ENCODE measurements around the gene EIF4G3. TPM values are rescaled to one million over a fixed set of nuclear protein-coding genes. Genes with fewer than 3 reads are reported as not detected.

Gene EIF4G3
- total and polyA plus RNA-seq, 2 donors (not counting 1 experiment from before 2014, with no cell fraction given) = 33.6 to 76.0 TPM

- Mint-ChIP-seq H3K27me3 (no peaks in the 10 kb centered on the region), H3K4me3 (no peak overlapping the region), H3K4me1 (no peaks in the 10 kb centered on the region), H3K9me3 (ENCODE audit: insufficient read depth) (no peaks in the 10 kb centered on the region), H3K27ac (no peak overlapping the region)
- H3K4me1 ChIP-seq (ENCODE audit: control insufficient read depth in 2 of 2, insufficient read depth in 2 of 2, low read length in 2 of 2) = no peaks in the 10 kb centered on the region
- H3K27ac ChIP-seq (ENCODE audit: low read length in 2 of 2) = no peak overlapping the region
- no peak overlapping the region for H3K9ac ChIP-seq (ENCODE audit: low read length)
- peaks cover 0 to 39% of the 10 kb centered on the region in 2 experiments for H3K36me3 ChIP-seq (replicated peaks in 1 of 2; ENCODE audit: control extremely low read depth in 1 of 2, control insufficient read depth in 1 of 2, extremely low read depth in 1 of 2, insufficient read depth in 2 of 2, low read length in 1 of 2)
- intact Hi-C loops (cut with micrococcal nuclease) = no loop called here
- no peak overlapping the region for H3K4me3 ChIP-seq (ENCODE audit: control extremely low read depth in 1 of 5, extremely low read depth in 1 of 5, insufficient read depth in 1 of 5, low read depth in 2 of 5, low read length in 4 of 5)
- DNase-seq = no peak
- ChIA-PET POLR2A (no interaction called here), CTCF (interaction anchor here (0.6 kb wide), 1 partner anchor 352 kb away, joined by 4 read pairs; no protein-coding TSS in a partner anchor)
- no peaks in the 10 kb centered on the region for H3K27me3 ChIP-seq (replicated peaks in 1 of 4; ENCODE audit: control extremely low read depth in 1 of 4, control insufficient read depth in 3 of 4, insufficient read depth in 4 of 4, low read length in 3 of 4)
- H3K79me2 ChIP-seq (ENCODE audit: control insufficient read depth, insufficient read depth, low read length) = no peaks in the 10 kb centered on the region
- no peak overlapping the region for H3K4me2 ChIP-seq (replicated peaks; ENCODE audit: low read depth, low read length, poor library complexity, severe bottlenecking)
- TF ChIP-seq CTCF (IDR thresholded peaks at IDR 0.05) = no peak
- TF ChIP-seq EZH2 (IDR thresholded peaks at IDR 0.05; ENCODE audit: borderline replicate concordance, insufficient read depth, low read depth, low read length, poor library complexity, severe bottlenecking) = no peak
- no peak for ATAC-seq (ENCODE audit: low read depth)
- peaks cover 0 to 3% (median 0%) of the 10 kb centered on the region in 3 donors for H3K9me3 ChIP-seq (ENCODE audit: control extremely low read depth in 1 of 3, control insufficient read depth in 2 of 3, insufficient read depth in 1 of 3, low read length in 2 of 3)
- no peaks in the 10 kb centered on the region for H4K20me1 ChIP-seq (ENCODE audit: control insufficient read depth, insufficient read depth, low read length, poor library complexity, severe bottlenecking)
- H2AFZ ChIP-seq (ENCODE audit: insufficient read depth, low read depth, low read length, poor library complexity, severe bottlenecking) = no peak overlapping the region
- WGBS (ENCODE audit: insufficient coverage) = no CpG with 5 or more reads among the region's 1 CpG
Measured at GRCh38 chr1:20829531-20829930, 347.2 kb downstream of the EIF4G3 start.

GRCh38 chr1:20823845-20824244, 352.9 kb downstream of the EIF4G3 start:
- CTCF ChIA-PET = no interaction called here
- no peaks in the 10 kb centered on the region for H3K9me3 Mint-ChIP-seq (ENCODE audit: insufficient read depth)
- H3K4me1 ChIP-seq (ENCODE audit: control insufficient read depth in 2 of 2, insufficient read depth in 2 of 2, low read length in 2 of 2) = no peaks in the 10 kb centered on the region
- H3K79me2 ChIP-seq (ENCODE audit: control insufficient read depth, insufficient read depth, low read length) = no peaks in the 10 kb centered on the region
- no peaks in the 10 kb centered on the region for H3K27me3 Mint-ChIP-seq
- ATAC-seq (ENCODE audit: low read depth) (no peak), DNase-seq (no peak)
- no peak overlapping the region for H3K27ac Mint-ChIP-seq
- H3K36me3 ChIP-seq (replicated peaks in 1 of 2; ENCODE audit: control extremely low read depth in 1 of 2, control insufficient read depth in 1 of 2, extremely low read depth in 1 of 2, insufficient read depth in 2 of 2, low read length in 1 of 2) = peaks cover 0 to 64% of the 10 kb centered on the region in 2 experiments
- no peaks in the 10 kb centered on the region for H3K27me3 ChIP-seq (replicated peaks in 1 of 4; ENCODE audit: control extremely low read depth in 1 of 4, control insufficient read depth in 3 of 4, insufficient read depth in 4 of 4, low read length in 3 of 4)
- no peak overlapping the region for H3K9ac ChIP-seq (ENCODE audit: low read length)
- no peaks in the 10 kb centered on the region for H3K9me3 ChIP-seq (ENCODE audit: control extremely low read depth in 1 of 3, control insufficient read depth in 2 of 3, insufficient read depth in 1 of 3, low read length in 2 of 3)
- H3K4me3 Mint-ChIP-seq = no peak overlapping the region
- H3K4me2 ChIP-seq (replicated peaks; ENCODE audit: low read depth, low read length, poor library complexity, severe bottlenecking) = no peak overlapping the region
- no peak overlapping the region for H3K4me3 ChIP-seq (ENCODE audit: control extremely low read depth in 1 of 5, extremely low read depth in 1 of 5, insufficient read depth in 1 of 5, low read depth in 2 of 5, low read length in 4 of 5)
- no peaks in the 10 kb centered on the region for H4K20me1 ChIP-seq (ENCODE audit: control insufficient read depth, insufficient read depth, low read length, poor library complexity, severe bottlenecking)
- POLR2A ChIA-PET = no interaction called here
- no peak overlapping the region for H2AFZ ChIP-seq (ENCODE audit: insufficient read depth, low read depth, low read length, poor library complexity, severe bottlenecking)
- no peaks in the 10 kb centered on the region for H3K4me1 Mint-ChIP-seq
- TF ChIP-seq EZH2 (IDR thresholded peaks at IDR 0.05; ENCODE audit: borderline replicate concordance, insufficient read depth, low read depth, low read length, poor library complexity, severe bottlenecking) (no peak), CTCF (IDR thresholded peaks at IDR 0.05) (no peak)
- no peak overlapping the region for H3K27ac ChIP-seq (ENCODE audit: low read length in 2 of 2)
- intact Hi-C loops (cut with micrococcal nuclease) = no loop called here
